PC-9 (cell line): ENCODE data around the gene CLEC12A. TPM values are rescaled to one million over a fixed set of nuclear protein-coding genes. Genes with fewer than 3 reads are reported as not detected.

Experiments used
- BruUV-seq: library from RNA; stranded (reverse); fragments of 400-500 nt; replicated peaks from 2 replicates; lab custom pipeline; 2021; lab: Mats Ljungman, UMichigan
- CTCF ChIA-PET: fragments of 300-600 bp; sonication (Branson Sonifier 250); formaldehyde crosslinking; loops from one replicate; lab custom pipeline; 2022; ENCODE audit warnings: antibody characterized with exemption; lab: Charles Lee
- POLR2A ChIA-PET: fragments of 300-600 bp; sonication (Branson Sonifier 250); formaldehyde crosslinking; loops from one replicate; lab custom pipeline; 2022; ENCODE audit warnings: antibody characterized with exemption; ENCODE audit not compliant: unreplicated experiment; lab: Charles Lee
- DNase-seq, 2 experiments: peaks; one replicate each; pipeline versions ENCODE4 v3.0.0 to v3.0.0-alpha.2; 2015 to 2022; ENCODE audit warnings: mixed read lengths in 1 of 2
- H2AFZ ChIP-seq: fragments of 200-600 bp; sonication (generic); 2 replicates; pipeline ENCODE4 v1.8.1; 2017; ENCODE audit warnings: antibody characterized with exemption
- H3F3A ChIP-seq: fragments of 200-600 bp; sonication (generic); 2 replicates; pipeline ENCODE4 v1.8.1; 2017; ENCODE audit warnings: antibody characterized with exemption, mild to moderate bottlenecking, low read depth; ENCODE audit not compliant: insufficient read depth
- H3K27ac ChIP-seq: fragments of 200-600 bp; sonication (generic); 2 replicates; pipeline ENCODE4 v1.6.1; 2016; ENCODE audit warnings: mixed run types
- H3K27me3 ChIP-seq: fragments of 200-600 bp; sonication (generic); 2 replicates; pipeline ENCODE4 v1.6.1; 2016; ENCODE audit warnings: low read depth, mixed run types; ENCODE audit not compliant: insufficient read depth
- H3K36me3 ChIP-seq: fragments of 200-600 bp; sonication (generic); 2 replicates; pipeline ENCODE4 v1.6.1; 2016; ENCODE audit warnings: low read depth, mixed run types
- H3K4me1 ChIP-seq: fragments of 200-600 bp; sonication (generic); replicated peaks from 2 replicates; pipeline ENCODE4 v1.6.1; 2016; ENCODE audit warnings: mixed run types; ENCODE audit not compliant: insufficient read depth
- H3K4me2 ChIP-seq: fragments of 200-600 bp; sonication (generic); 2 replicates; pipeline ENCODE4 v1.6.1; 2017; ENCODE audit warnings: mixed run types
- H3K4me3 ChIP-seq: fragments of 200-600 bp; sonication (generic); 2 replicates; pipeline ENCODE4 v1.6.1; 2016; ENCODE audit warnings: mixed run types
- H3K79me2 ChIP-seq: fragments of 200-600 bp; sonication (generic); 2 replicates; pipeline ENCODE4 v1.6.1; 2017; ENCODE audit warnings: low read depth, mixed run types
- H3K9me2 ChIP-seq: fragments of 200-600 bp; sonication (generic); 2 replicates; pipeline ENCODE4 v1.8.1; 2017; ENCODE audit warnings: mild to moderate bottlenecking; ENCODE audit not compliant: insufficient read depth
- H3K9me3 ChIP-seq: fragments of 200-600 bp; sonication (generic); 2 replicates; pipeline ENCODE4 v1.8.1; 2016; ENCODE audit warnings: low read depth; ENCODE audit not compliant: insufficient read depth
- H4K20me1 ChIP-seq: fragments of 200-600 bp; sonication (generic); 2 replicates; pipeline ENCODE4 v1.8.1; 2017; ENCODE audit not compliant: insufficient read depth
- CTCF ChIP-seq: fragments of 200-600 bp; sonication (generic); conservative IDR thresholded peaks from 2 replicates; pipeline ENCODE4 v1.6.1; 2017; ENCODE audit warnings: mixed run types, antibody characterized with exemption, mild to moderate bottlenecking, moderate library complexity
- EZH2 ChIP-seq: fragments of 200-600 bp; sonication (generic); IDR thresholded peaks from 2 replicates; pipeline ENCODE4 v1.8.0; 2017; ENCODE audit warnings: antibody characterized with exemption, low read depth
- intact Hi-C: fragments of 100-400 bp; cut with micrococcal nuclease; formaldehyde crosslinking; loops from one replicate; pipeline ENCODE4 v1.10.0; 2022; ENCODE audit not compliant: unreplicated experiment
- total RNA-seq: library from RNA; stranded (reverse); gene quantifications from 2 replicates; pipeline ENCODE4 v1.2.3, GENCODE V29; 2021

The CLEC12A gene
- total RNA-seq, 1 experiment from 2014 or later, result 0.55 TPM

GRCh38 chr12:10030446-10030845, 59.2 kb downstream of the CLEC12A start, which contains the start of gene CLEC9A:
Gene CLEC9A, plus strand, starts transcription at chr12:10030682. Its CDS starts 22,006 bp downstream, at chr12:10052688.
- intact Hi-C loops, result loop anchor here (5.0 to 10.0 kb wide), 4 partner anchors 184 to 724 kb away; partner anchors contain the start of genes GABARAPL1 and STYK1
- Histone ChIP-seq H3K79me2 (no peaks in the 10 kb centered on the region), H3K9me3 (peaks cover 8% of the 10 kb centered on the region; the same call in 1 of the 2 replicates), H3K4me3 (no peak within 1 kb of the TSS), H2AFZ (0 out of 2 replicates have a peak within 1 kb of the TSS, but pooled peaks have one; percentile 55), H3K27me3 (no peaks in the 10 kb centered on the region), H3K4me1 (no peaks in the 10 kb centered on the region), H3K36me3 (no peaks in the 10 kb centered on the region), H3K9me2 (no peaks in the 10 kb centered on the region), H3F3A (no peaks in the 10 kb centered on the region), H4K20me1 (no peaks in the 10 kb centered on the region), H3K4me2 (no peak within 1 kb of the TSS), H3K27ac (no peak within 1 kb of the TSS)
- no TSS peak for BruUV-seq
- TF ChIP-seq EZH2 (no peak), CTCF (no peak)
- ChIA-PET POLR2A (no interaction called here), CTCF (no interaction called here)
- no peak for DNase-seq

GRCh38 chr12:10031321-10031720, 60.1 kb downstream of the CLEC12A start:
- TF ChIP-seq CTCF, result no peak
- TF ChIP-seq EZH2, result no peak
- H3K4me1 ChIP-seq, result no peaks in the 10 kb centered on the region
- no peak for DNase-seq
- no peak overlapping the region for H3K4me2 ChIP-seq
- H3K9me3 ChIP-seq, result peaks cover 8% of the 10 kb centered on the region; the same call in 1 of the 2 replicates
- POLR2A ChIA-PET, result no interaction called here
- H3F3A ChIP-seq, result no peaks in the 10 kb centered on the region
- no peaks in the 10 kb centered on the region for H3K79me2 ChIP-seq
- BruUV-seq, result no TSS peak
- CTCF ChIA-PET, result interaction anchor here (0.8 to 1.0 kb wide), 2 partner anchors 22 to 108 kb away, joined by 3 to 5 read pairs; no protein-coding TSS in a partner anchor
- intact Hi-C loops, result loop anchor here (5.0 to 10.0 kb wide), 4 partner anchors 183 to 723 kb away; partner anchors contain the start of genes GABARAPL1 and STYK1
- H3K27ac ChIP-seq, result no peak overlapping the region
- H2AFZ ChIP-seq, result 0 out of 2 replicates have a peak overlapping the region, but pooled peaks have one; percentile 55
- H3K4me3 ChIP-seq, result no peak overlapping the region
- no peaks in the 10 kb centered on the region for H3K36me3 ChIP-seq
- H3K9me2 ChIP-seq, result no peaks in the 10 kb centered on the region
- no peaks in the 10 kb centered on the region for H4K20me1 ChIP-seq
- H3K27me3 ChIP-seq, result no peaks in the 10 kb centered on the region

GRCh38 chr12:10031771-10032175, 60.6 kb downstream of the CLEC12A start:
- no peaks in the 10 kb centered on the region for H3K4me1 ChIP-seq
- TF ChIP-seq EZH2 (no peak), CTCF (no peak)
- no peak overlapping the region for H3K27ac ChIP-seq
- H2AFZ ChIP-seq, result no peak overlapping the region
- H3K4me2 ChIP-seq, result no peak overlapping the region
- no peaks in the 10 kb centered on the region for H3K36me3 ChIP-seq
- peaks cover 8% of the 10 kb centered on the region; the same call in 1 of the 2 replicates for H3K9me3 ChIP-seq
- no peaks in the 10 kb centered on the region for H3K9me2 ChIP-seq
- no peaks in the 10 kb centered on the region for H4K20me1 ChIP-seq
- intact Hi-C loops, result loop anchor here (5.0 to 10.0 kb wide), 4 partner anchors 183 to 723 kb away; partner anchors contain the start of genes GABARAPL1 and STYK1
- BruUV-seq, result no TSS peak
- no peaks in the 10 kb centered on the region for H3K79me2 ChIP-seq
- peak in 1 of 2 experiments; percentile 44 for DNase-seq
- CTCF ChIA-PET, result interaction anchor here (0.8 to 1.0 kb wide), 2 partner anchors 22 to 108 kb away, joined by 3 to 5 read pairs; no protein-coding TSS in a partner anchor
- H3F3A ChIP-seq, result no peaks in the 10 kb centered on the region
- no peaks in the 10 kb centered on the region for H3K27me3 ChIP-seq
- POLR2A ChIA-PET, result no interaction called here
- no peak overlapping the region for H3K4me3 ChIP-seq
